Spleen (tissue), 7 donors: ENCODE data around the gene DDX46.

Source experiments
- CTCF ChIP-seq, 11 experiments: fragments of 200-600 bp in 7 of 11; fragments of 450-650 bp in 4 of 11; sonication (generic) in 4 of 11; IDR thresholded peaks in 8 of 11; conservative IDR thresholded peaks in 3 of 11; 1 replicate in 7 of 11; 2 replicates in 4 of 11; pipeline versions ENCODE4 v1.4.0 to v1.8.0; 2016 to 2021; ENCODE audit warnings: antibody characterized with exemption in 11 of 11, inconsistent platforms in 4 of 11, mild to moderate bottlenecking in 1 of 11
- POLR2A ChIP-seq, 3 donors: fragments of 450-650 bp; IDR thresholded peaks; one replicate each; pipeline ENCODE4 v1.5.1; 2017; ENCODE audit warnings: antibody characterized with exemption in 3 of 3, mild to moderate bottlenecking in 1 of 3
- POLR2AphosphoS5 ChIP-seq, 3 donors: sonication (generic); formaldehyde crosslinking; IDR thresholded peaks; one replicate each; pipeline ENCODE4 v1.5.1; 2017; ENCODE audit warnings: antibody characterized with exemption in 3 of 3
- donor health status: DM: no; HTN: no; CAD: no; lungs with moderate emphysema.
- donor health status: DM: no; HTN: no; CAD: no.
- donor health status: DM: no; HTN: no; CAD: no.

- TF ChIP-seq POLR2A (IDR thresholded peaks at IDR 0.05) (no peak), POLR2AphosphoS5 (IDR thresholded peaks at IDR 0.05) (no peak), CTCF (IDR thresholded peaks at IDR 0.05 in 8 of 11, conservative IDR thresholded peaks at IDR 0.05 in 3 of 11) (no peak)
Observed at GRCh38 chr5:134873494-134873893, 114.9 kb downstream of the DDX46 start.
